ENCODE results near the gene PSMB3. TPM values are rescaled to one million over a fixed set of nuclear protein-coding genes. Genes with fewer than 3 reads are reported as not detected.

PSMB3 gene
- total and polyA plus RNA-seq, 9 of the 15 experiments (the other 6 are each of a cell fraction or from before 2014, with no cell fraction given): 460 to 2,775 (median 574) TPM

- peak; percentile 98 for TF ChIP-seq VEZF1 (CRISPR knock-in tag; IDR thresholded peaks at IDR 0.05)
- TF ChIP-seq ZNF431 (CRISPR knock-in tag; IDR thresholded peaks at IDR 0.05): 0 out of 2 replicates have a peak, but pooled peaks have one; percentile 16
- TF ChIP-seq PHB2 (IDR thresholded peaks at IDR 0.05; ENCODE audit: low read depth): 0 out of 2 replicates have a peak, but pooled peaks have one; percentile 15
- 0 out of 2 replicates have a peak, but pooled peaks have one; percentile 13 for TF ChIP-seq PML (IDR thresholded peaks at IDR 0.05; ENCODE audit: low read length)
- TF ChIP-seq ETV1 (tag; conservative IDR thresholded peaks at IDR 0.05; ENCODE audit: low read depth): peak; percentile 91
- 0 out of 4 replicates have a peak, but pooled peaks of 1 of the 2 experiments have one; percentile 22 for TF ChIP-seq SRF (CRISPR knock-in tag; IDR thresholded peaks at IDR 0.05)
- TF ChIP-seq NFRKB (IDR thresholded peaks at IDR 0.05; ENCODE audit: low read depth): peak; percentile 84
- TF ChIP-seq GTF2E2 (tag; IDR thresholded peaks at IDR 0.05): peak; percentile 55; the same call in 1 of the 2 replicates
- TF ChIP-seq HDAC2 (IDR thresholded peaks at IDR 0.05): peak; percentile 90
- TF ChIP-seq E2F3 (CRISPR knock-in tag; IDR thresholded peaks at IDR 0.05): 0 out of 2 replicates have a peak, but pooled peaks have one; percentile 24
- peak; percentile 57 for TF ChIP-seq ZNF592 (IDR thresholded peaks at IDR 0.05)
- TF ChIP-seq KLF1 (tag; IDR thresholded peaks at IDR 0.05): 0 out of 2 replicates have a peak, but pooled peaks have one; percentile 34
- TF ChIP-seq RCOR1 (IDR thresholded peaks at IDR 0.05; ENCODE audit: borderline replicate concordance in 1 of 2, low read depth in 2 of 2, low read length in 2 of 2): peak in 1 of 2 experiments; percentile 88; a peak in 2 of 4 replicates
- TF ChIP-seq ZNF740 (CRISPR knock-in tag; IDR thresholded peaks at IDR 0.05): peak; percentile 72
- peak in 1 of 2 experiments; percentile 74; a peak in 2 of 4 replicates for TF ChIP-seq ZNF740 (tag; IDR thresholded peaks at IDR 0.05)
- peak; percentile 40; the same call in 1 of the 2 replicates for TF ChIP-seq PHF21A (IDR thresholded peaks at IDR 0.05; ENCODE audit: borderline replicate concordance, low read depth)
- no peak for TF ChIP-seq DLX4 (CRISPR knock-in tag; IDR thresholded peaks at IDR 0.05)
- TF ChIP-seq TRIM28 (IDR thresholded peaks at IDR 0.05): peak; percentile 48; the same call in 1 of the 2 replicates
Observed at GRCh38 chr17:38703742-38704605, 48.6 kb upstream of the PSMB3 start (continued).

Data from K562 (cell line).